PFSK-1 (cell line): Measurements from ENCODE around the gene RBM8A.

ENCODE experiments used
- POLR2AphosphoS5 ChIP-seq: IDR thresholded peaks from 2 replicates; pipeline ENCODE4 v1.6.1; 2012; ENCODE audit warnings: low read depth, mild to moderate bottlenecking, control low read depth, low read length, moderate library complexity
- REST ChIP-seq, 2 experiments: IDR thresholded peaks; 2 replicates each; pipeline versions ENCODE4 v1.6.1 to v1.8.0; 2011 to 2012; ENCODE audit warnings: low read depth in 2 of 2, low read length in 2 of 2, control low read depth in 1 of 2, inconsistent platforms in 1 of 2, mild to moderate bottlenecking in 1 of 2, moderate library complexity in 1 of 2; ENCODE audit not compliant: insufficient read depth in 1 of 2
- TAF1 ChIP-seq: IDR thresholded peaks from 2 replicates; pipeline ENCODE4 v1.6.1; 2012; ENCODE audit warnings: low read length, control low read depth, borderline replicate concordance; ENCODE audit not compliant: insufficient read depth

GRCh38 chr1:145967288-145967687 lies 40.0 kb upstream of the RBM8A start:
- no peak for TF ChIP-seq POLR2AphosphoS5
- TF ChIP-seq REST (IDR thresholded peaks at IDR 0.05; ENCODE audit: insufficient read depth in 1 of 2, low read depth in 2 of 2, low read length in 2 of 2), result no peak
- no peak for TF ChIP-seq TAF1
